KBM-7 (cell line): ENCODE results near the gene ATG12.
"Not testable (repeated sequence)": the region's sequence is repeated elsewhere in the genome, so short reads cannot be mapped to it uniquely, and the experiment has no call there.

ENCODE experiments used
- DNase-seq: peaks from one replicate; pipeline ENCODE4 v3.0.0-alpha.2; 2015
- in situ Hi-C: fragments of 300-500 bp; cut with MboI; formaldehyde crosslinking; loops from 2 replicates; pipeline ENCODE4 v1.14.3; 2020; ENCODE audit warnings: low sequenced_read_pairs, low pct_unique_long_range_greater_than_20kb, mixed read lengths

ATG12 gene

GRCh38 chr5:115813719-115814118 lies 27.6 kb downstream of the ATG12 start:
- in situ Hi-C loops = no loop called here
- no peak for DNase-seq

GRCh38 chr5:115812372-115812771 lies 29.0 kb downstream of the ATG12 start:
- in situ Hi-C loops = no loop called here
- DNase-seq = no peak

GRCh38 chr5:115811406-115811805 lies 30.0 kb downstream of the ATG12 start:
- in situ Hi-C loops = no loop called here
- no peak for DNase-seq

- in situ Hi-C loops = no loop called here
- DNase-seq = no peak
These were observed 30.6 kb downstream of the ATG12 start for GRCh38 chr5:115810761-115811160.

GRCh38 chr5:115809946-115810345 lies 31.4 kb downstream of the ATG12 start:
- in situ Hi-C loops = no loop called here
- DNase-seq = no peak

- in situ Hi-C loops, DNase-seq: not testable (repeated sequence)
These were observed 33.3 kb downstream of the ATG12 start for GRCh38 chr5:115808066-115808465.

GRCh38 chr5:115807654-115808052 lies 33.7 kb downstream of the ATG12 start:
- in situ Hi-C loops = no loop called here
- no peak for DNase-seq

GRCh38 chr5:115806986-115807653 lies 34.2 kb downstream of the ATG12 start:
- no peak for DNase-seq
- in situ Hi-C loops = no loop called here

- DNase-seq = no peak
- in situ Hi-C loops = no loop called here
These were observed 39.4 kb downstream of the ATG12 start for GRCh38 chr5:115801984-115802383.

- in situ Hi-C loops = no loop called here
- no peak for DNase-seq
These were observed 40.2 kb downstream of the ATG12 start for GRCh38 chr5:115801152-115801551.

- in situ Hi-C loops = no loop called here
These were observed 41.3 kb downstream of the ATG12 start for GRCh38 chr5:115800108-115800507.

GRCh38 chr5:115798252-115798651 lies 43.1 kb downstream of the ATG12 start:
- DNase-seq = no peak
- in situ Hi-C loops = no loop called here

More at GRCh38 chr5:115800108-115800507, 41.3 kb downstream of the ATG12 start:
- no peak for DNase-seq

GRCh38 chr5:115796656-115797055 lies 44.7 kb downstream of the ATG12 start:
- DNase-seq = no peak
- in situ Hi-C loops = no loop called here

- no peak for DNase-seq
- in situ Hi-C loops = no loop called here
These were observed 45.7 kb downstream of the ATG12 start for GRCh38 chr5:115795700-115796099.

- DNase-seq = no peak
These were observed 52.9 kb downstream of the ATG12 start for GRCh38 chr5:115788440-115788839.

GRCh38 chr5:115787426-115787825 lies 53.9 kb downstream of the ATG12 start:
- in situ Hi-C loops = no loop called here
- DNase-seq = no peak

More at GRCh38 chr5:115788440-115788839, 52.9 kb downstream of the ATG12 start:
- in situ Hi-C loops = no loop called here

- in situ Hi-C loops = no loop called here
- no peak for DNase-seq
These were observed 55.8 kb downstream of the ATG12 start for GRCh38 chr5:115785381-115786065.

- in situ Hi-C loops = no loop called here
- DNase-seq = no peak
These were observed 62.9 kb downstream of the ATG12 start for GRCh38 chr5:115778417-115778816.
